GM23338 (cell line): ENCODE results near the gene COQ10A. TPM values are rescaled to one million over a fixed set of nuclear protein-coding genes. Genes with fewer than 3 reads are reported as not detected.

Experiments used
- ATAC-seq: fragments of 200-7000 bp; cut with Tn5 transposase; 3 replicates; pipeline ENCODE4 v1.9.1; 2020
- DNase-seq: peaks from one replicate; pipeline ENCODE4 v3.0.0-alpha.2; 2015; ENCODE audit warnings: low spot score
- H2AFZ ChIP-seq: fragments of 200-600 bp; sonication (generic); 2 replicates; pipeline ENCODE4 v1.8.0; 2016; ENCODE audit warnings: antibody characterized with exemption, mild to moderate bottlenecking, moderate library complexity
- H3F3A ChIP-seq: fragments of 200-600 bp; sonication (generic); replicated peaks from 2 replicates; pipeline ENCODE4 v1.8.0; 2017; ENCODE audit warnings: antibody characterized with exemption, mixed run types, low read depth
- H3K27ac ChIP-seq: fragments of 200-600 bp; sonication (generic); 2 replicates; pipeline ENCODE4 v1.6.1; 2016; ENCODE audit warnings: low read depth
- H3K27me3 ChIP-seq: fragments of 200-600 bp; sonication (generic); 2 replicates; pipeline ENCODE4 v1.8.0; 2016; ENCODE audit warnings: mild to moderate bottlenecking, mixed run types, moderate library complexity; ENCODE audit not compliant: insufficient read depth
- H3K36me3 ChIP-seq: fragments of 200-600 bp; sonication (generic); 2 replicates; pipeline ENCODE4 v1.8.0; 2016; ENCODE audit warnings: mild to moderate bottlenecking; ENCODE audit not compliant: insufficient read depth
- H3K4me1 ChIP-seq: fragments of 200-600 bp; sonication (generic); 2 replicates; pipeline ENCODE4 v1.8.0; 2016; ENCODE audit warnings: mild to moderate bottlenecking, moderate library complexity; ENCODE audit not compliant: insufficient read depth
- H3K4me2 ChIP-seq: fragments of 200-600 bp; sonication (generic); 2 replicates; pipeline ENCODE4 v1.7.1; 2017; ENCODE audit warnings: mixed run types
- H3K4me3 ChIP-seq: fragments of 200-600 bp; sonication (generic); 2 replicates; pipeline ENCODE4 v1.6.1; 2016; ENCODE audit warnings: mixed run types
- H3K79me2 ChIP-seq: fragments of 200-600 bp; sonication (generic); replicated peaks from 2 replicates; pipeline ENCODE4 v1.8.0; 2017; ENCODE audit warnings: mild to moderate bottlenecking; ENCODE audit not compliant: insufficient read depth
- H3K9me2 ChIP-seq: fragments of 200-600 bp; sonication (generic); 2 replicates; pipeline ENCODE4 v1.8.0; 2017; ENCODE audit not compliant: insufficient read depth
- H4K20me1 ChIP-seq: fragments of 200-600 bp; sonication (generic); replicated peaks from 2 replicates; pipeline ENCODE4 v1.8.0; 2017; ENCODE audit warnings: mild to moderate bottlenecking; ENCODE audit not compliant: insufficient read depth
- H3K27ac Mint-ChIP-seq: 2 replicates; pipeline ENCODE4 v1.8.0; 2020; ENCODE audit warnings: inconsistent platforms, mild to moderate bottlenecking, moderate library complexity, mixed read lengths
- H3K27me3 Mint-ChIP-seq: 3 replicates; pipeline ENCODE4 v1.8.0; 2022; ENCODE audit warnings: low read depth, mild to moderate bottlenecking, moderate library complexity, mixed read lengths, inconsistent platforms; ENCODE audit not compliant: insufficient read depth, poor library complexity
- H3K36me3 Mint-ChIP-seq: 3 replicates; pipeline ENCODE4 v1.8.0; 2021; ENCODE audit warnings: low read depth, mild to moderate bottlenecking, inconsistent platforms, moderate library complexity, mixed read lengths
- H3K4me1 Mint-ChIP-seq: 3 replicates; pipeline ENCODE4 v1.8.0; 2020; ENCODE audit warnings: mild to moderate bottlenecking, inconsistent platforms, mixed read lengths
- H3K4me3 Mint-ChIP-seq: 3 replicates; pipeline ENCODE4 v1.8.0; 2021; ENCODE audit warnings: moderate library complexity, mild to moderate bottlenecking, inconsistent platforms, mixed read lengths
- H3K9me3 Mint-ChIP-seq: 3 replicates; pipeline ENCODE4 v1.8.0; 2020; ENCODE audit warnings: moderate library complexity, mild to moderate bottlenecking, inconsistent platforms, mixed read lengths
- CREB1 ChIP-seq: fragments of 250-450 bp; sonication (Bioruptor Pico); IDR thresholded peaks from 2 replicates; pipeline ENCODE4 v1.5.0; 2020; ENCODE audit warnings: low read depth, mild to moderate bottlenecking, moderate library complexity
- ETS1 ChIP-seq: IDR thresholded peaks from 2 replicates; pipeline ENCODE4 v1.6.1; 2016; ENCODE audit warnings: antibody characterized with exemption
- EZH2 ChIP-seq: fragments of 200-600 bp; sonication (generic); IDR thresholded peaks from one replicate; pipeline ENCODE4 v1.8.0; 2017; ENCODE audit warnings: antibody characterized with exemption, mild to moderate bottlenecking, low read depth; ENCODE audit not compliant: unreplicated experiment
- JUNB ChIP-seq: IDR thresholded peaks from one replicate; pipeline ENCODE4 v1.6.1; 2016; ENCODE audit warnings: antibody characterized with exemption; ENCODE audit not compliant: unreplicated experiment
- REST ChIP-seq: IDR thresholded peaks from one replicate; pipeline ENCODE4 v1.6.1; 2018; ENCODE audit warnings: antibody characterized with exemption; ENCODE audit not compliant: unreplicated experiment
- STAT1 ChIP-seq: IDR thresholded peaks from one replicate; pipeline ENCODE4 v1.6.1; 2016; ENCODE audit warnings: antibody characterized with exemption; ENCODE audit not compliant: unreplicated experiment
- ZNF114 ChIP-seq: fragments of 250-450 bp; sonication (Bioruptor Pico); IDR thresholded peaks from 2 replicates; pipeline ENCODE4 v1.5.0; 2020; ENCODE audit warnings: mild to moderate bottlenecking, moderate library complexity
- ZNF462 ChIP-seq: fragments of 250-450 bp; sonication (Bioruptor Pico); IDR thresholded peaks from 2 replicates; pipeline ENCODE4 v1.5.0; 2020; ENCODE audit warnings: mild to moderate bottlenecking, moderate library complexity
- polyA plus RNA-seq: library from polyadenylated mRNA; unstranded; fragments of >200 nt; fragmentation: Nextera tagmentation; extraction: Ambion mirVana; gene quantifications from 2 replicates; pipeline ENCODE4 v1.2.1, GENCODE V29; 2016
- total RNA-seq: library from RNA; depleted of rRNA; stranded (reverse); fragments of >200 nt; shearing (Covaris generic); gene quantifications from 2 replicates; pipeline ENCODE4 v1.2.3, GENCODE V29; 2014

Gene COQ10A
- total and polyA plus RNA-seq, 2 experiments from 2014 or later: 12.8 to 15.2 TPM

GRCh38 chr12:56247923-56248322 lies 18.8 kb upstream of the COQ10A start:
- H3K27me3 Mint-ChIP-seq: peaks cover 7% of the 10 kb centered on the region
- H3F3A ChIP-seq: peaks cover 4% of the 10 kb centered on the region; the same call in 1 of the 2 replicates
- H3K27me3 ChIP-seq: no peaks in the 10 kb centered on the region
- no peak overlapping the region for H3K4me3 ChIP-seq
- DNase-seq (no peak), ATAC-seq (no peak)
- no peak for TF ChIP-seq STAT1
- no peak for TF ChIP-seq ETS1
- TF ChIP-seq REST: no peak
- no peak for TF ChIP-seq JUNB
- no peak for TF ChIP-seq CREB1 (CRISPR knock-in tag)
- TF ChIP-seq ZNF114 (CRISPR knock-in tag): no peak
- H3K79me2 ChIP-seq: no peaks in the 10 kb centered on the region
- no peak overlapping the region for H3K4me2 ChIP-seq
- no peaks in the 10 kb centered on the region for H3K4me1 ChIP-seq
- H3K9me3 Mint-ChIP-seq: no peaks in the 10 kb centered on the region
- no peak overlapping the region for H2AFZ ChIP-seq
- H3K36me3 ChIP-seq: peaks cover 56% of the 10 kb centered on the region
- no peaks in the 10 kb centered on the region for H3K4me1 Mint-ChIP-seq
- no peak overlapping the region for H3K27ac ChIP-seq
- no peak overlapping the region for H3K27ac Mint-ChIP-seq
- peaks cover 73% of the 10 kb centered on the region for H3K36me3 Mint-ChIP-seq
- H3K9me2 ChIP-seq: no peaks in the 10 kb centered on the region
- peaks cover 3% of the 10 kb centered on the region; the same call in 1 of the 2 replicates for H4K20me1 ChIP-seq
- H3K4me3 Mint-ChIP-seq: no peak overlapping the region

GRCh38 chr12:56248711-56249110 lies 18.0 kb upstream of the COQ10A start:
- ATAC-seq (no peak), DNase-seq (no peak)
- H3K27me3 Mint-ChIP-seq: peaks cover 4% of the 10 kb centered on the region
- H3F3A ChIP-seq: peaks cover 7% of the 10 kb centered on the region
- peaks cover 64% of the 10 kb centered on the region for H3K36me3 ChIP-seq
- H3K27ac Mint-ChIP-seq: no peak overlapping the region
- H3K4me3 ChIP-seq: no peak overlapping the region
- no peak overlapping the region for H3K4me3 Mint-ChIP-seq
- H4K20me1 ChIP-seq: peaks cover 3% of the 10 kb centered on the region; the same call in 1 of the 2 replicates
- no peaks in the 10 kb centered on the region for H3K79me2 ChIP-seq
- no peak overlapping the region for H3K27ac ChIP-seq
- peaks cover 74% of the 10 kb centered on the region for H3K36me3 Mint-ChIP-seq
- no peak overlapping the region for H3K4me2 ChIP-seq
- no peaks in the 10 kb centered on the region for H3K9me3 Mint-ChIP-seq
- no peaks in the 10 kb centered on the region for H3K4me1 ChIP-seq
- H2AFZ ChIP-seq: no peak overlapping the region
- H3K27me3 ChIP-seq: no peaks in the 10 kb centered on the region
- H3K9me2 ChIP-seq: no peaks in the 10 kb centered on the region
- H3K4me1 Mint-ChIP-seq: no peaks in the 10 kb centered on the region
- TF ChIP-seq ZNF114 (CRISPR knock-in tag) (no peak), JUNB (no peak), ZNF462 (no peak), EZH2 (no peak), STAT1 (no peak)
